Measurements from ENCODE around the gene TMEM72.

Gene TMEM72

GRCh38 chr10:44965651-44966097 is 54.5 kb downstream of the TMEM72 start:
- no peak overlapping the region for H2AFZ ChIP-seq (ENCODE audit: low read depth, low read length)
- ATAC-seq (ENCODE audit: insufficient read depth, low read depth), result no peak
- H3K36me3 ChIP-seq (ENCODE audit: insufficient read depth, low read length), result no peaks in the 10 kb centered on the region
- H3K9ac ChIP-seq (ENCODE audit: low read depth, low read length), result no peak overlapping the region
- H3K4me2 ChIP-seq (ENCODE audit: insufficient read depth, low read length), result no peak overlapping the region
- peaks cover 30% of the 10 kb centered on the region for H3K4me1 ChIP-seq (ENCODE audit: insufficient read depth, low read length)
- TF ChIP-seq CTCF (IDR thresholded peaks at IDR 0.05; ENCODE audit: borderline replicate concordance, extremely low read depth, low read length, poor library complexity, severe bottlenecking), result no peak
- no peak for TF ChIP-seq EZH2 (IDR thresholded peaks at IDR 0.05; ENCODE audit: borderline replicate concordance, low read depth, low read length, severe bottlenecking)
- no peak for DNase-seq
- H3K27me3 ChIP-seq (ENCODE audit: insufficient read depth, low read length, poor library complexity), result no peaks in the 10 kb centered on the region
- H3K79me2 ChIP-seq (ENCODE audit: insufficient read depth, low read length), result no peaks in the 10 kb centered on the region
- H3K4me3 ChIP-seq (ENCODE audit: low read depth in 1 of 2, low read length in 2 of 2), result no peak overlapping the region
- no peak overlapping the region for H3K27ac ChIP-seq (ENCODE audit: low read length)
- H4K20me1 ChIP-seq (ENCODE audit: insufficient read depth, low read length), result no peaks in the 10 kb centered on the region
- no peaks in the 10 kb centered on the region for H3K9me3 ChIP-seq (ENCODE audit: insufficient read depth, low read length, severe bottlenecking)

GRCh38 chr10:44966129-44966815 is 55.1 kb downstream of the TMEM72 start:
- H3K9ac ChIP-seq (ENCODE audit: low read depth, low read length), result no peak overlapping the region
- no peaks in the 10 kb centered on the region for H4K20me1 ChIP-seq (ENCODE audit: insufficient read depth, low read length)
- H2AFZ ChIP-seq (ENCODE audit: low read depth, low read length), result no peak overlapping the region
- no peak overlapping the region for H3K4me2 ChIP-seq (ENCODE audit: insufficient read depth, low read length)
- ATAC-seq (ENCODE audit: insufficient read depth, low read depth) (no peak), DNase-seq (no peak)
- H3K4me1 ChIP-seq (ENCODE audit: insufficient read depth, low read length), result peaks cover 30% of the 10 kb centered on the region
- H3K4me3 ChIP-seq (ENCODE audit: low read depth in 1 of 2, low read length in 2 of 2), result no peak overlapping the region
- H3K79me2 ChIP-seq (ENCODE audit: insufficient read depth, low read length), result no peaks in the 10 kb centered on the region
- H3K27ac ChIP-seq (ENCODE audit: low read length), result no peak overlapping the region
- TF ChIP-seq CTCF (IDR thresholded peaks at IDR 0.05; ENCODE audit: borderline replicate concordance, extremely low read depth, low read length, poor library complexity, severe bottlenecking) (no peak), EZH2 (IDR thresholded peaks at IDR 0.05; ENCODE audit: borderline replicate concordance, low read depth, low read length, severe bottlenecking) (no peak)
- no peaks in the 10 kb centered on the region for H3K27me3 ChIP-seq (ENCODE audit: insufficient read depth, low read length, poor library complexity)
- H3K9me3 ChIP-seq (ENCODE audit: insufficient read depth, low read length, severe bottlenecking), result no peaks in the 10 kb centered on the region
- no peaks in the 10 kb centered on the region for H3K36me3 ChIP-seq (ENCODE audit: insufficient read depth, low read length)

DNA sequence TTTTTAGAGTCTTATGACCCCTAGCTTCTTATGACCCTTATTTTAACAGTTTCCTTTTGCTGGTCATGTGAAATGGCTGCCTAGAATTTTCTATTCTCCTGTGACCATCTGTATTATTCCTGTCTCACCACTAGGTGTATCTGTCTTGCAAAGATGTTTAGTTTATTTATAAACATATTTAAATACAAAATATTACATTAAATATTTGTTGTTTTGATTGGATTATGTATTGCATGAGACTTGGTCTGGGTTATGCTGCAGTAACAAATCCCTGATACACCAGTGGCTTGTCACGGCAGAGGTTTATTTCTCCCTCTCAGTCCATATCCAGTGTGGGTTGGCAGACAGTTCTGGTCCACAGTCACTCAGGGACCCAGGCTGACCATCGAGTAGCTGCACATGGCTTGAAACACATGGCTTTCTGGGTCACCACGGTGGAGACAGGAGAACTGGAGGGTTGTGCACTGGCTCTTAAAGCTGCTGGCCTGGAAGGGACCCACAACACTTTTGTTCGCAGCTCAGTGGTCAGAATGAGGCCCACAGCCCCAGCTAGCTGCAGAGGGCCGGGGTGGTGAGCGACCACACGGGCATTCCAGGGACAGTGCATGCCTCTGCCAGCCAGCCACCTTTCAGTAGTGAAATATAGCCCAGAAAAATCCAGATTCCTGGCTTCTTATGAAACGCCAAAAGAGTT is 55.8 kb downstream of the TMEM72 start:
- Histone ChIP-seq H3K4me1 (ENCODE audit: insufficient read depth, low read length) (peaks cover 30% of the 10 kb centered on the region), H3K36me3 (ENCODE audit: insufficient read depth, low read length) (no peaks in the 10 kb centered on the region), H3K79me2 (ENCODE audit: insufficient read depth, low read length) (no peaks in the 10 kb centered on the region), H2AFZ (ENCODE audit: low read depth, low read length) (no peak overlapping the region), H3K27me3 (ENCODE audit: insufficient read depth, low read length, poor library complexity) (no peaks in the 10 kb centered on the region), H3K9ac (ENCODE audit: low read depth, low read length) (no peak overlapping the region), H3K27ac (ENCODE audit: low read length) (no peak overlapping the region; the same call in 1 of the 2 replicates), H3K4me3 (ENCODE audit: low read depth in 1 of 2, low read length in 2 of 2) (no peak overlapping the region), H3K9me3 (ENCODE audit: insufficient read depth, low read length, severe bottlenecking) (no peaks in the 10 kb centered on the region), H4K20me1 (ENCODE audit: insufficient read depth, low read length) (no peaks in the 10 kb centered on the region), H3K4me2 (ENCODE audit: insufficient read depth, low read length) (no peak overlapping the region)
- TF ChIP-seq EZH2 (IDR thresholded peaks at IDR 0.05; ENCODE audit: borderline replicate concordance, low read depth, low read length, severe bottlenecking) (no peak), CTCF (IDR thresholded peaks at IDR 0.05; ENCODE audit: borderline replicate concordance, extremely low read depth, low read length, poor library complexity, severe bottlenecking) (no peak)
- no peak for ATAC-seq (ENCODE audit: insufficient read depth, low read depth)
- no peak for DNase-seq

Data from DND-41 (cell line).